T-cell (primary cell): ENCODE measurements around the gene ANKRD44. TPM values are rescaled to one million over a fixed set of nuclear protein-coding genes. Genes with fewer than 3 reads are reported as not detected.
A peak's percentile ranks its signal among the peaks of the same experiment; 100 is the strongest.

Experiments
- ATAC-seq, 4 experiments: fragments of 200-7000 bp in 3 of 4; fragments of 150-1000 bp in 1 of 4; cut with Tn5 transposase; replicated peaks in 1 of 4; 1 replicate in 3 of 4; 2 replicates in 1 of 4; pipeline ENCODE4 v1.10.0; 2021; ENCODE audit warnings: moderate library complexity in 3 of 4, mild to moderate bottlenecking in 2 of 4, moderate number of reproducible peaks in 1 of 4
- CTCF ChIA-PET, 2 donors: fragments of 300-600 bp; sonication (Branson Sonifier 250); formaldehyde crosslinking; loops; one replicate each; lab custom pipeline; 2022; ENCODE audit warnings: antibody characterized with exemption in 2 of 2; lab: Charles Lee
- POLR2A ChIA-PET, 2 donors: fragments of 300-600 bp; sonication (Branson Sonifier 250); formaldehyde crosslinking; loops; one replicate each; lab custom pipeline; 2022; ENCODE audit warnings: antibody characterized with exemption in 2 of 2; lab: Charles Lee
- DNase-seq, 35 experiments: peaks; one replicate each; pipeline versions ENCODE4 v3.0.0 to v3.0.0-alpha.2; 2013 to 2023
- H3K27ac ChIP-seq: one replicate; pipeline ENCODE4 v1.5.1; 2013; ENCODE audit warnings: low read length
- H3K27me3 ChIP-seq, 2 experiments: replicated peaks in 1 of 2; 1 replicate in 1 of 2; 2 replicates in 1 of 2; pipeline versions ENCODE4 v1.6.1 to v1.7.0; 2013; ENCODE audit warnings: low read length in 1 of 2, mixed read lengths in 1 of 2; ENCODE audit not compliant: control insufficient read depth in 2 of 2, insufficient read depth in 2 of 2; ENCODE audit errors: extremely low read depth in 1 of 2
- H3K36me3 ChIP-seq, 2 donors: 1 replicate in 1 of 2; 2 replicates in 1 of 2; pipeline versions ENCODE4 v1.6.1 to v1.7.0; 2013; ENCODE audit warnings: low read length in 1 of 2; ENCODE audit not compliant: control insufficient read depth in 2 of 2, insufficient read depth in 1 of 2; ENCODE audit errors: extremely low read depth in 1 of 2
- H3K4me1 ChIP-seq, 2 experiments: 1 replicate in 1 of 2; 2 replicates in 1 of 2; pipeline versions ENCODE4 v1.6.1 to v1.7.0; 2013; ENCODE audit warnings: low read length in 2 of 2, mixed read lengths in 1 of 2; ENCODE audit not compliant: insufficient read depth in 2 of 2, control insufficient read depth in 1 of 2; ENCODE audit errors: extremely low read depth in 1 of 2
- H3K4me3 ChIP-seq, 2 donors: 1 replicate in 1 of 2; 2 replicates in 1 of 2; pipeline versions ENCODE4 v1.5.1 to v1.7.0; 2013; ENCODE audit warnings: mild to moderate bottlenecking in 2 of 2, low read length in 1 of 2, moderate library complexity in 1 of 2; ENCODE audit not compliant: control insufficient read depth in 1 of 2; ENCODE audit errors: extremely low read depth in 1 of 2
- H3K9me3 ChIP-seq: 2 replicates; pipeline ENCODE4 v1.7.0; 2013
- H3K27ac Mint-ChIP-seq, 2 donors: one replicate each; pipeline ENCODE4 v1.8.0; 2020 to 2021; ENCODE audit warnings: mild to moderate bottlenecking in 2 of 2, mixed read lengths in 2 of 2
- H3K27me3 Mint-ChIP-seq, 2 donors: one replicate each; pipeline ENCODE4 v1.8.0; 2021 to 2022; ENCODE audit warnings: mixed read lengths in 2 of 2
- H3K36me3 Mint-ChIP-seq: one replicate; pipeline ENCODE4 v1.8.0; 2021; ENCODE audit warnings: mixed read lengths
- H3K4me1 Mint-ChIP-seq, 3 donors: one replicate each; pipeline ENCODE4 v1.8.0; 2020 to 2022; ENCODE audit warnings: mixed read lengths in 3 of 3, mild to moderate bottlenecking in 1 of 3
- H3K4me3 Mint-ChIP-seq, 3 donors: one replicate each; pipeline ENCODE4 v1.8.0; 2020 to 2022; ENCODE audit warnings: mild to moderate bottlenecking in 3 of 3, mixed read lengths in 3 of 3, moderate library complexity in 3 of 3
- H3K9me3 Mint-ChIP-seq, 3 donors: one replicate each; pipeline ENCODE4 v1.8.0; 2020 to 2022; ENCODE audit warnings: mixed read lengths in 3 of 3
- WGBS: methylation state at CpG from one replicate; pipeline ENCODE4 v1.1.5; 2013; ENCODE audit warnings: missing lambda C conversion rate; ENCODE audit not compliant: insufficient coverage; 5-methylcytosine and 5-hydroxymethylcytosine counted together
- total RNA-seq, 35 experiments: library from RNA in 6 of 35; stranded (reverse) in 6 of 35; fragments of 120-200 nt in 1 of 35; gene quantifications; one replicate each; pipeline versions ENCODE4 v1.2.1 to v1.2.4 and lab custom pipeline; 2013 to 2026

ANKRD44 gene
- total RNA-seq, 5 donors from 2014 or later (not counting 1 experiment from before 2014, with no cell fraction given), result 225 to 333 (median 238) TPM

- H3K36me3 Mint-ChIP-seq, result peaks cover 17% of the 10 kb centered on the region
- H3K27me3 ChIP-seq, result no peaks in the 10 kb centered on the region
- ATAC-seq (no peak), DNase-seq (no peak)
- peak overlapping the region; percentile 90 to 95 for H3K27ac Mint-ChIP-seq
- no peaks in the 10 kb centered on the region for H3K9me3 ChIP-seq
- peak overlapping the region in 1 of 3 donors; percentile 11 for H3K4me3 Mint-ChIP-seq
- no peak overlapping the region for H3K4me3 ChIP-seq
- H3K4me1 ChIP-seq, result peaks cover 41 to 61% of the 10 kb centered on the region in 2 experiments
- H3K9me3 Mint-ChIP-seq, result no peaks in the 10 kb centered on the region
- peaks cover 0 to 22% of the 10 kb centered on the region in 2 donors for H3K36me3 ChIP-seq
- H3K27ac ChIP-seq, result peak overlapping the region; percentile 44
- CTCF ChIA-PET, result interaction anchor here in 1 of 2 donors (0.6 kb wide), 1 partner anchor 51 kb away, joined by 3 read pairs; no protein-coding TSS in a partner anchor
- POLR2A ChIA-PET, result interaction anchor here in 1 of 2 donors (0.6 kb wide), 1 partner anchor 17 kb away, joined by 10 read pairs; no protein-coding TSS in a partner anchor
- 0% methylated on average over 1 of the region's 5 CpGs for WGBS
- H3K4me1 Mint-ChIP-seq, result peaks cover 83 to 86% (median 86%) of the 10 kb centered on the region in 3 donors
- H3K27me3 Mint-ChIP-seq, result no peaks in the 10 kb centered on the region
These were observed 163.6 kb downstream of the ANKRD44 start for GRCh38 chr2:197146995-197147394.

GRCh38 chr2:197145471-197146056 lies 165.0 kb downstream of the ANKRD44 start:
- Mint-ChIP-seq H3K9me3 (no peaks in the 10 kb centered on the region), H3K36me3 (peaks cover 23% of the 10 kb centered on the region), H3K4me1 (peaks cover 82 to 87% (median 84%) of the 10 kb centered on the region in 3 donors), H3K4me3 (peak overlapping the region in 2 of 3 donors; percentile 13 to 44), H3K27me3 (no peaks in the 10 kb centered on the region), H3K27ac (peak overlapping the region; percentile 90 to 95)
- peaks cover 0 to 20% of the 10 kb centered on the region in 2 donors for H3K36me3 ChIP-seq
- H3K4me1 ChIP-seq, result peaks cover 44 to 62% of the 10 kb centered on the region in 2 experiments
- H3K27me3 ChIP-seq, result no peaks in the 10 kb centered on the region
- peak in 25 of 35 experiments; percentile 4 to 67 (median 22) for DNase-seq
- peak; percentile 91 to 94 (median 93) for ATAC-seq
- H3K27ac ChIP-seq, result peak overlapping the region; percentile 66
- no peak overlapping the region for H3K4me3 ChIP-seq
- ChIA-PET CTCF (interaction anchor here (0.5 to 2.1 kb wide), 11 partner anchors 8 to 871 kb away, joined by 3 to 13 read pairs (median 5); no protein-coding TSS in a partner anchor), POLR2A (interaction anchor here (0.5 to 1.5 kb wide), 5 partner anchors 13 to 184 kb away, joined by 3 to 4 read pairs (median 3); no protein-coding TSS in a partner anchor)
- 6% methylated on average over 3 of the region's 4 CpGs for WGBS
- no peaks in the 10 kb centered on the region for H3K9me3 ChIP-seq

GRCh38 chr2:197144183-197144582 lies 166.4 kb downstream of the ANKRD44 start:
- peaks cover 26% of the 10 kb centered on the region for H3K36me3 Mint-ChIP-seq
- Histone ChIP-seq H3K36me3 (peaks cover 0 to 20% of the 10 kb centered on the region in 2 donors), H3K27me3 (no peaks in the 10 kb centered on the region), H3K4me1 (peaks cover 48 to 65% of the 10 kb centered on the region in 2 experiments), H3K4me3 (no peak overlapping the region), H3K9me3 (no peaks in the 10 kb centered on the region), H3K27ac (peak overlapping the region; percentile 35)
- peak overlapping the region in 1 of 3 donors; percentile 51 for H3K4me3 Mint-ChIP-seq
- H3K4me1 Mint-ChIP-seq, result peaks cover 81 to 87% (median 82%) of the 10 kb centered on the region in 3 donors
- H3K27ac Mint-ChIP-seq, result peak overlapping the region; percentile 88 to 94
- ChIA-PET POLR2A (interaction anchor here in 1 of 2 donors (0.5 to 0.6 kb wide), 4 partner anchors 43 to 364 kb away, joined by 3 to 4 read pairs (median 3); no protein-coding TSS in a partner anchor), CTCF (interaction anchor here (0.6 to 2.1 kb wide), 7 partner anchors 14 to 119 kb away, joined by 3 to 10 read pairs (median 5); no protein-coding TSS in a partner anchor)
- no peak for DNase-seq
- WGBS, result no CpG with 5 or more reads among the region's 1 CpG
- no peak for ATAC-seq
- H3K9me3 Mint-ChIP-seq, result no peaks in the 10 kb centered on the region
- H3K27me3 Mint-ChIP-seq, result no peaks in the 10 kb centered on the region

GRCh38 chr2:197141702-197142473 lies 168.7 kb downstream of the ANKRD44 start:
- ChIA-PET CTCF (interaction anchor here (0.5 to 2.0 kb wide), 10 partner anchors 9 to 165 kb away, joined by 3 to 14 read pairs (median 4); no protein-coding TSS in a partner anchor), POLR2A (interaction anchor here (0.6 to 1.0 kb wide), 5 partner anchors 23 to 443 kb away, joined by 3 to 4 read pairs (median 4); no protein-coding TSS in a partner anchor)
- H3K27ac Mint-ChIP-seq, result peak overlapping the region; percentile 81 to 88
- H3K36me3 Mint-ChIP-seq, result peaks cover 23% of the 10 kb centered on the region
- DNase-seq, result no peak
- ATAC-seq, result no peak
- Histone ChIP-seq H3K4me1 (peaks cover 53 to 73% of the 10 kb centered on the region in 2 experiments), H3K9me3 (no peaks in the 10 kb centered on the region), H3K4me3 (no peak overlapping the region), H3K36me3 (peaks cover 0 to 20% of the 10 kb centered on the region in 2 donors), H3K27me3 (no peaks in the 10 kb centered on the region), H3K27ac (peak overlapping the region; percentile 5)
- H3K4me3 Mint-ChIP-seq, result peak overlapping the region in 1 of 3 donors; percentile 50
- WGBS, result no CpG with 5 or more reads among the region's 2 CpGs
- no peaks in the 10 kb centered on the region for H3K9me3 Mint-ChIP-seq
- no peaks in the 10 kb centered on the region for H3K27me3 Mint-ChIP-seq
- H3K4me1 Mint-ChIP-seq, result peaks cover 81 to 87% (median 84%) of the 10 kb centered on the region in 3 donors

GRCh38 chr2:197140045-197140444 lies 170.5 kb downstream of the ANKRD44 start:
- no CpG with 5 or more reads among the region's 1 CpG for WGBS
- H3K4me1 Mint-ChIP-seq, result peaks cover 85 to 90% (median 87%) of the 10 kb centered on the region in 3 donors
- Histone ChIP-seq H3K4me3 (no peak overlapping the region), H3K9me3 (no peaks in the 10 kb centered on the region), H3K27ac (peak overlapping the region; percentile 8), H3K4me1 (peaks cover 60% of the 10 kb centered on the region in 2 experiments), H3K36me3 (peaks cover 3 to 29% of the 10 kb centered on the region in 2 donors), H3K27me3 (no peaks in the 10 kb centered on the region)
- no peaks in the 10 kb centered on the region for H3K27me3 Mint-ChIP-seq
- no peak for DNase-seq
- peak; percentile 38 to 47 (median 38) for ATAC-seq
- peak overlapping the region; percentile 46 to 69 for H3K27ac Mint-ChIP-seq
- ChIA-PET POLR2A (interaction anchor here in 1 of 2 donors (0.6 to 1.3 kb wide), 3 partner anchors 13 to 991 kb away, joined by 3 read pairs; no protein-coding TSS in a partner anchor), CTCF (interaction anchor here (0.6 to 2.0 kb wide), 8 partner anchors 14 to 221 kb away, joined by 3 to 4 read pairs (median 3); no protein-coding TSS in a partner anchor)
- no peaks in the 10 kb centered on the region for H3K9me3 Mint-ChIP-seq
- peak overlapping the region in 1 of 3 donors; percentile 2 for H3K4me3 Mint-ChIP-seq
- H3K36me3 Mint-ChIP-seq, result peaks cover 37% of the 10 kb centered on the region
